ENCODE data around the gene MYL9. TPM values are rescaled to one million over a fixed set of nuclear protein-coding genes. Genes with fewer than 3 reads are reported as not detected.

MYL9 gene
- total and polyA plus RNA-seq, 2 donors (not counting 1 experiment from before 2014, with no cell fraction given) = 0.78 to 3.5 TPM

GRCh38 chr20:36499211-36499610 lies 42.1 kb upstream of the MYL9 start:
- 93% methylated on average over 15 of the region's 26 CpGs for WGBS (ENCODE audit: insufficient coverage)
- H3K36me3 ChIP-seq (replicated peaks in 1 of 2; ENCODE audit: control extremely low read depth in 1 of 2, control insufficient read depth in 1 of 2, extremely low read depth in 1 of 2, insufficient read depth in 2 of 2, low read length in 1 of 2) = peaks cover 3 to 57% of the 10 kb centered on the region in 2 experiments
- TF ChIP-seq CTCF (IDR thresholded peaks at IDR 0.05) (no peak), EZH2 (IDR thresholded peaks at IDR 0.05; ENCODE audit: borderline replicate concordance, insufficient read depth, low read depth, low read length, poor library complexity, severe bottlenecking) (no peak)

GRCh38 chr20:36499723-36500501 lies 41.4 kb upstream of the MYL9 start:
- no peaks in the 10 kb centered on the region for H3K27me3 ChIP-seq (replicated peaks in 1 of 4; ENCODE audit: control extremely low read depth in 1 of 4, control insufficient read depth in 3 of 4, insufficient read depth in 4 of 4, low read length in 3 of 4)
- H3K27ac ChIP-seq (ENCODE audit: low read length in 2 of 2) = no peak overlapping the region
- H3K4me2 ChIP-seq (replicated peaks; ENCODE audit: low read depth, low read length, poor library complexity, severe bottlenecking) = no peak overlapping the region
- H3K4me3 ChIP-seq (ENCODE audit: control extremely low read depth in 1 of 5, extremely low read depth in 1 of 5, insufficient read depth in 1 of 5, low read depth in 2 of 5, low read length in 4 of 5) = no peak overlapping the region
- TF ChIP-seq CTCF (IDR thresholded peaks at IDR 0.05) (no peak), EZH2 (IDR thresholded peaks at IDR 0.05; ENCODE audit: borderline replicate concordance, insufficient read depth, low read depth, low read length, poor library complexity, severe bottlenecking) (no peak)
- no peak overlapping the region for H3K27ac Mint-ChIP-seq
- 94% methylated on average over 30 of the region's 31 CpGs for WGBS (ENCODE audit: insufficient coverage)
- intact Hi-C loops (cut with micrococcal nuclease) = no loop called here
- H3K9ac ChIP-seq (ENCODE audit: low read length) = no peak overlapping the region
- ChIA-PET CTCF (no interaction called here), POLR2A (no interaction called here)
- ATAC-seq (ENCODE audit: low read depth) = no peak
- H3K4me1 Mint-ChIP-seq = peaks cover 5% of the 10 kb centered on the region
- H2AFZ ChIP-seq (ENCODE audit: insufficient read depth, low read depth, low read length, poor library complexity, severe bottlenecking) = no peak overlapping the region
- H3K27me3 Mint-ChIP-seq = no peaks in the 10 kb centered on the region
- no peaks in the 10 kb centered on the region for H3K9me3 ChIP-seq (ENCODE audit: control extremely low read depth in 1 of 3, control insufficient read depth in 2 of 3, insufficient read depth in 1 of 3, low read length in 2 of 3)
- peaks cover 28% of the 10 kb centered on the region for H4K20me1 ChIP-seq (ENCODE audit: control insufficient read depth, insufficient read depth, low read length, poor library complexity, severe bottlenecking)
- H3K4me3 Mint-ChIP-seq = no peak overlapping the region
- no peaks in the 10 kb centered on the region for H3K4me1 ChIP-seq (ENCODE audit: control insufficient read depth in 2 of 2, insufficient read depth in 2 of 2, low read length in 2 of 2)
- DNase-seq = no peak
- no peaks in the 10 kb centered on the region for H3K9me3 Mint-ChIP-seq (ENCODE audit: insufficient read depth)
- peaks cover 31% of the 10 kb centered on the region for H3K79me2 ChIP-seq (ENCODE audit: control insufficient read depth, insufficient read depth, low read length)
- H3K36me3 ChIP-seq (replicated peaks in 1 of 2; ENCODE audit: control extremely low read depth in 1 of 2, control insufficient read depth in 1 of 2, extremely low read depth in 1 of 2, insufficient read depth in 2 of 2, low read length in 1 of 2) = peaks cover 5 to 63% of the 10 kb centered on the region in 2 experiments

More at GRCh38 chr20:36499211-36499610, 42.1 kb upstream of the MYL9 start:
- H3K9me3 Mint-ChIP-seq (ENCODE audit: insufficient read depth) = no peaks in the 10 kb centered on the region
- Histone ChIP-seq H2AFZ (ENCODE audit: insufficient read depth, low read depth, low read length, poor library complexity, severe bottlenecking) (no peak overlapping the region), H3K9ac (ENCODE audit: low read length) (no peak overlapping the region), H3K9me3 (ENCODE audit: control extremely low read depth in 1 of 3, control insufficient read depth in 2 of 3, insufficient read depth in 1 of 3, low read length in 2 of 3) (no peaks in the 10 kb centered on the region), H3K27ac (ENCODE audit: low read length in 2 of 2) (no peak overlapping the region), H3K4me2 (replicated peaks; ENCODE audit: low read depth, low read length, poor library complexity, severe bottlenecking) (no peak overlapping the region), H3K27me3 (replicated peaks in 1 of 4; ENCODE audit: control extremely low read depth in 1 of 4, control insufficient read depth in 3 of 4, insufficient read depth in 4 of 4, low read length in 3 of 4) (no peaks in the 10 kb centered on the region), H3K79me2 (ENCODE audit: control insufficient read depth, insufficient read depth, low read length) (peaks cover 37% of the 10 kb centered on the region), H3K4me1 (ENCODE audit: control insufficient read depth in 2 of 2, insufficient read depth in 2 of 2, low read length in 2 of 2) (no peaks in the 10 kb centered on the region), H4K20me1 (ENCODE audit: control insufficient read depth, insufficient read depth, low read length, poor library complexity, severe bottlenecking) (peaks cover 28% of the 10 kb centered on the region), H3K4me3 (ENCODE audit: control extremely low read depth in 1 of 5, extremely low read depth in 1 of 5, insufficient read depth in 1 of 5, low read depth in 2 of 5, low read length in 4 of 5) (no peak overlapping the region)
- peaks cover 8% of the 10 kb centered on the region for H3K4me1 Mint-ChIP-seq
- ATAC-seq (ENCODE audit: low read depth) (no peak), DNase-seq (no peak)
- no peak overlapping the region for H3K27ac Mint-ChIP-seq
- ChIA-PET POLR2A (no interaction called here), CTCF (no interaction called here)
- H3K27me3 Mint-ChIP-seq = no peaks in the 10 kb centered on the region
- intact Hi-C loops (cut with micrococcal nuclease) = no loop called here
- no peak overlapping the region for H3K4me3 Mint-ChIP-seq

Measured in B cell (primary cell).